Endothelial cell (in vitro differentiated cells): ENCODE data around the gene SMYD5. TPM values are rescaled to one million over a fixed set of nuclear protein-coding genes. Genes with fewer than 3 reads are reported as not detected.
A peak's percentile ranks its signal among the peaks of the same experiment; 100 is the strongest.
"Not testable (repeated sequence)": the region's sequence is repeated elsewhere in the genome, so short reads cannot be mapped to it uniquely, and the experiment has no call there.

Experiments
- DNase-seq: peaks from one replicate; pipeline ENCODE4 v3.0.0; 2021; ENCODE audit warnings: low spot score
- H3K27ac Mint-ChIP-seq: one replicate; pipeline ENCODE4 v1.8.0; 2021; ENCODE audit warnings: mixed read lengths, inconsistent platforms; ENCODE audit not compliant: unreplicated experiment
- H3K27me3 Mint-ChIP-seq: one replicate; pipeline ENCODE4 v1.8.0; 2021; ENCODE audit warnings: mild to moderate bottlenecking, moderate library complexity, mixed read lengths, inconsistent platforms; ENCODE audit not compliant: unreplicated experiment
- H3K36me3 Mint-ChIP-seq: one replicate; pipeline ENCODE4 v1.8.0; 2021; ENCODE audit warnings: mild to moderate bottlenecking, low read depth, mixed read lengths, inconsistent platforms; ENCODE audit not compliant: unreplicated experiment
- H3K4me1 Mint-ChIP-seq: one replicate; pipeline ENCODE4 v1.8.0; 2021; ENCODE audit warnings: mild to moderate bottlenecking, mixed read lengths, inconsistent platforms; ENCODE audit not compliant: unreplicated experiment
- H3K4me3 Mint-ChIP-seq: one replicate; pipeline ENCODE4 v1.8.0; 2021; ENCODE audit warnings: mild to moderate bottlenecking, mixed read lengths, inconsistent platforms; ENCODE audit not compliant: unreplicated experiment
- H3K9me3 Mint-ChIP-seq: one replicate; pipeline ENCODE4 v1.8.0; 2021; ENCODE audit warnings: mixed read lengths, inconsistent platforms; ENCODE audit not compliant: unreplicated experiment
- total RNA-seq: library from RNA; stranded (reverse); fragmentation: NEBNext Ultra II Directional; extraction: Animal tissue kit (Norgen Biotek cat#: 25700); gene quantifications from one replicate; pipeline ENCODE4 v1.2.1, GENCODE V29; 2021; ENCODE audit not compliant: unreplicated experiment
- TF ChIP-seq, protein P1 (sequence below): fragments of 200-600 bp; sonication (generic); IDR thresholded peaks from one replicate; pipeline ENCODE4 v1.5.0; 2021; ENCODE audit warnings: antibody characterized with exemption; ENCODE audit not compliant: unreplicated experiment

Gene SMYD5
- total RNA-seq, 1 donor from 2014 or later = 17.0 TPM

- Mint-ChIP-seq H3K27me3 (peaks cover 22% of the 10 kb centered on the region), H3K27ac (no peak overlapping the region)
Measured at GRCh38 chr2:73176881-73177644, 37.0 kb upstream of the SMYD5 start.

DNA sequence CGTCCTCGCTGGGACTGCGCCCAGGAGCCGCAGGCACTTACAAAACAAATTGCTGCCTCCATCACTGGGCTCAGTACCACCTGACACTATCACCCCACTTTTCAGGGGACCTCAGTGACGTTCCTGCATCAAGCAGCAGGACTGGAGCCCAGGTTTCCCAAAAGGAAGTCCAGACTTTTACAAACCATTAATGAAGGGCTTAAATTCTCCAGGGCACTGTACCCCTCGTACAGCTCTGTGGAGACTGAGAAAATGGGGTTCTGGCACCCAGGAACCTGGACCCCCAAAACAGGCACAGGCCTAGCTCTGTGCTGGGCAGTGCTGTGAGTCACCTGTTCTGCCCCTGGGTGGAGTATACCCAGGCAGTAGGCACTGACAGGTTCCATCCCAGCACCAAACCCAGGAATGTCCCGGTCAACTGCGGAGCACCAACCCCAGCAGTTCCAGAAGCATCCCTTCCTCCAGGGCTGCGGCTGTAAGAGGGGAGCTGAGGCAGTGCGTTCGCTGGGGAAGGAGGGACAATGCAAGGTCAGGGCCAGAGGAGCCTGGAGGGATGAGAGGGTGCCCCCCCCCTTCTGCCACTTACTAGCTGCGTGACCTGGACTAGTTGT is 36.3 kb upstream of the SMYD5 start:
- Mint-ChIP-seq H3K9me3 (no peaks in the 10 kb centered on the region), H3K4me3 (no peak overlapping the region), H3K27ac (no peak overlapping the region), H3K4me1 (peaks cover 9% of the 10 kb centered on the region), H3K27me3 (peaks cover 22% of the 10 kb centered on the region), H3K36me3 (no peaks in the 10 kb centered on the region)
- TF ChIP-seq, protein P1, sequence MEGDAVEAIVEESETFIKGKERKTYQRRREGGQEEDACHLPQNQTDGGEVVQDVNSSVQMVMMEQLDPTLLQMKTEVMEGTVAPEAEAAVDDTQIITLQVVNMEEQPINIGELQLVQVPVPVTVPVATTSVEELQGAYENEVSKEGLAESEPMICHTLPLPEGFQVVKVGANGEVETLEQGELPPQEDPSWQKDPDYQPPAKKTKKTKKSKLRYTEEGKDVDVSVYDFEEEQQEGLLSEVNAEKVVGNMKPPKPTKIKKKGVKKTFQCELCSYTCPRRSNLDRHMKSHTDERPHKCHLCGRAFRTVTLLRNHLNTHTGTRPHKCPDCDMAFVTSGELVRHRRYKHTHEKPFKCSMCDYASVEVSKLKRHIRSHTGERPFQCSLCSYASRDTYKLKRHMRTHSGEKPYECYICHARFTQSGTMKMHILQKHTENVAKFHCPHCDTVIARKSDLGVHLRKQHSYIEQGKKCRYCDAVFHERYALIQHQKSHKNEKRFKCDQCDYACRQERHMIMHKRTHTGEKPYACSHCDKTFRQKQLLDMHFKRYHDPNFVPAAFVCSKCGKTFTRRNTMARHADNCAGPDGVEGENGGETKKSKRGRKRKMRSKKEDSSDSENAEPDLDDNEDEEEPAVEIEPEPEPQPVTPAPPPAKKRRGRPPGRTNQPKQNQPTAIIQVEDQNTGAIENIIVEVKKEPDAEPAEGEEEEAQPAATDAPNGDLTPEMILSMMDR = no peak
- DNase-seq = no peak

More at GRCh38 chr2:73176881-73177644, 37.0 kb upstream of the SMYD5 start:
- H3K36me3 Mint-ChIP-seq = no peaks in the 10 kb centered on the region
- H3K4me1 Mint-ChIP-seq = peaks cover 9% of the 10 kb centered on the region
- peak; percentile 98 for DNase-seq
- H3K9me3 Mint-ChIP-seq = no peaks in the 10 kb centered on the region
- peak overlapping the region; percentile 89 for H3K4me3 Mint-ChIP-seq
- TF ChIP-seq, protein P1 = peak; percentile 96

DNA sequence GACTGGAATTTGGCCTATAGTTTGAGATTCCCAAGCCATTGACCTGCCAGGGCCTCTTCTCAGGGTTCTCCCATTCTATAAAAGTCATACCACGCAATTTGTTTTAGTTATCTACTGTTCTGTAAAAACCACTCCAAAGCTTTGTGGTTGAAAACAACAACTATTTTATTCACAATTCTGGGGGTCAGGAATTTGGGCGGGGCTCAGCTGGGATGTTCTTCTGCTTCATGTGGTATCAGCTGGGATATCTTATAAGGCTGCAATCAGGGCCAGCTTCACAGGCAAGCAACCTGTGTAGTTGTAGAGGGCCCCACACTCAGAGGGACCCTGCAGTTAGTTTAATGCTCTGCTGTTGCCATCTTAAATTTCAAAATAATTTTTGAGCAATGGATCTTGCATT is 28.1 kb upstream of the SMYD5 start:
- DNase-seq = no peak
- peaks cover 14% of the 10 kb centered on the region for H3K27me3 Mint-ChIP-seq

GRCh38 chr2:73187549-73187948 is 26.5 kb upstream of the SMYD5 start:
- no peaks in the 10 kb centered on the region for H3K9me3 Mint-ChIP-seq
- TF ChIP-seq, protein P1 = no peak
- DNase-seq = no peak
- peaks cover 12% of the 10 kb centered on the region for H3K27me3 Mint-ChIP-seq
- H3K27ac Mint-ChIP-seq = no peak overlapping the region
- H3K4me3 Mint-ChIP-seq = no peak overlapping the region
- H3K4me1 Mint-ChIP-seq = peaks cover 5% of the 10 kb centered on the region
- no peaks in the 10 kb centered on the region for H3K36me3 Mint-ChIP-seq

More for the DNA sequence above, 28.1 kb upstream of the SMYD5 start:
- TF ChIP-seq, protein P1 = no peak
- no peak overlapping the region for H3K27ac Mint-ChIP-seq
- no peaks in the 10 kb centered on the region for H3K9me3 Mint-ChIP-seq
- H3K4me1 Mint-ChIP-seq = peaks cover 5% of the 10 kb centered on the region
- no peaks in the 10 kb centered on the region for H3K36me3 Mint-ChIP-seq
- no peak overlapping the region for H3K4me3 Mint-ChIP-seq

GRCh38 chr2:73197579-73197978 is 16.5 kb upstream of the SMYD5 start:
- Mint-ChIP-seq H3K4me1 (no peaks in the 10 kb centered on the region), H3K27ac (no peak overlapping the region), H3K4me3 (no peak overlapping the region), H3K9me3 (no peaks in the 10 kb centered on the region), H3K36me3 (peaks cover 3% of the 10 kb centered on the region), H3K27me3 (peaks cover 5% of the 10 kb centered on the region)
- DNase-seq = no peak
- TF ChIP-seq, protein P1 = no peak

GRCh38 chr2:73200281-73200680 is 13.8 kb upstream of the SMYD5 start:
- not testable (repeated sequence) for H3K36me3 Mint-ChIP-seq, DNase-seq, H3K9me3 Mint-ChIP-seq, H3K4me1 Mint-ChIP-seq, H3K27ac Mint-ChIP-seq, H3K4me3 Mint-ChIP-seq
- peaks cover 11% of the 10 kb centered on the region for H3K27me3 Mint-ChIP-seq
